K562 treated with DMSO at 1 percent for 4 hours (cell line): ENCODE measurements around the gene C12orf56. TPM values are rescaled to one million over a fixed set of nuclear protein-coding genes. Genes with fewer than 3 reads are reported as not detected.

ENCODE experiments used
- total RNA-seq: library from RNA; unstranded; fragments of 300-600 nt; gene quantifications from 2 replicates; pipeline ENCODE4 v1.2.3, GENCODE V29; 2022; ENCODE audit not compliant: insufficient read depth

C12orf56 gene
- total RNA-seq = 2.3 and 3.4 TPM in 2 replicates

GRCh38 chr12:64390275-64390851 is at the start of gene C12orf56:
C12orf56 (minus strand) TSS chr12:64390758; CDS start chr12:64390565, 193 bp downstream.

GRCh38 chr12:64403707-64404469 is 13.3 kb upstream of the C12orf56 start, which contains the start of gene XPOT:
XPOT (plus strand) TSS chr12:64404392; CDS start chr12:64410036, 5,644 bp downstream.

GRCh38 chr12:64222009-64222765 is 168.4 kb downstream of the C12orf56 start, which contains the start of gene KICS2:
KICS2 (minus strand) TSS chr12:64222296; CDS start chr12:64222237, 59 bp downstream.

Other genes starting within 250 kb of the C12orf56 start
- gene KICS2, start 168.5 kb downstream of the C12orf56 start, total RNA-seq = 0.65 and 1.0 TPM in 2 replicates
- 106 and 116 TPM in 2 replicates for gene XPOT, start 13.6 kb upstream of the C12orf56 start, total RNA-seq
- gene TBK1, start 61.4 kb upstream of the C12orf56 start, total RNA-seq = 10.6 and 13.5 TPM in 2 replicates
- 7.7 and 8.7 TPM in 2 replicates for gene RASSF3, start 219.7 kb upstream of the C12orf56 start, total RNA-seq